Fibroblast of lung (primary cell): ENCODE measurements around the gene CRHR1.

Source experiments
- CTCF ChIP-seq, 2 donors: IDR thresholded peaks in 1 of 2; conservative IDR thresholded peaks in 1 of 2; 1 replicate in 1 of 2; 2 replicates in 1 of 2; pipeline ENCODE4 v1.5.1; 2011 to 2012; ENCODE audit warnings: low read length in 2 of 2, control low read depth in 1 of 2, inconsistent platforms in 1 of 2, low read depth in 1 of 2, mild to moderate bottlenecking in 1 of 2
- EZH2 ChIP-seq: IDR thresholded peaks from 2 replicates; pipeline ENCODE4 v1.5.1; 2012; ENCODE audit warnings: low read length, control low read depth, mild to moderate bottlenecking; ENCODE audit errors: missing control alignments

- TF ChIP-seq CTCF (conservative IDR thresholded peaks at IDR 0.05 in 1 of 2, IDR thresholded peaks at IDR 0.05 in 1 of 2; ENCODE audit: low read depth in 1 of 2, low read length in 2 of 2) (no peak), EZH2 (no peak)
Observed at GRCh38 chr17:45740553-45741330, 43.4 kb upstream of the CRHR1 start.
